GM18951 (cell line): ENCODE results near the gene LAMC3.
"Not testable (repeated sequence)": the region's sequence is repeated elsewhere in the genome, so short reads cannot be mapped to it uniquely, and the experiment has no call there.

Source experiments
- POLR2A ChIP-seq: IDR thresholded peaks from 4 replicates; pipeline ENCODE4 v1.6.1; 2011; ENCODE audit warnings: mild to moderate bottlenecking; ENCODE audit not compliant: insufficient read length, insufficient read depth; ENCODE audit errors: extremely low read depth
- in situ Hi-C: fragments of 300-500 bp; cut with MboI; formaldehyde crosslinking; loops from one replicate; pipeline ENCODE4 v1.12.0; 2022; ENCODE audit warnings: low sequenced_read_pairs, mixed read lengths, inconsistent platforms; ENCODE audit not compliant: unreplicated experiment

The LAMC3 gene

GRCh38 chr9:131027872-131028179 lies 18.9 kb downstream of the LAMC3 start:
- TF ChIP-seq POLR2A, result no peak
- in situ Hi-C loops, result no loop called here

GRCh38 chr9:131028221-131028884 lies 19.4 kb downstream of the LAMC3 start:
- TF ChIP-seq POLR2A, result no peak
- in situ Hi-C loops, result no loop called here

GRCh38 chr9:131028931-131029573 lies 20.1 kb downstream of the LAMC3 start:
- in situ Hi-C loops, result no loop called here
- TF ChIP-seq POLR2A, result no peak

GRCh38 chr9:131029574-131029952 lies 20.6 kb downstream of the LAMC3 start:
- no peak for TF ChIP-seq POLR2A
- in situ Hi-C loops, result no loop called here

GRCh38 chr9:131030239-131031004 lies 21.4 kb downstream of the LAMC3 start:
- no peak for TF ChIP-seq POLR2A
- in situ Hi-C loops, result no loop called here

- TF ChIP-seq POLR2A, result no peak
- in situ Hi-C loops, result no loop called here
These were observed 22.1 kb downstream of the LAMC3 start for GRCh38 chr9:131031005-131031641.

- TF ChIP-seq POLR2A, result no peak
- in situ Hi-C loops, result no loop called here
These were observed 22.6 kb downstream of the LAMC3 start for GRCh38 chr9:131031642-131032005.

GRCh38 chr9:131032384-131032783 lies 23.4 kb downstream of the LAMC3 start:
- TF ChIP-seq POLR2A, result no peak
- in situ Hi-C loops, result no loop called here

GRCh38 chr9:131033269-131034224 lies 24.6 kb downstream of the LAMC3 start:
- in situ Hi-C loops, result no loop called here
- no peak for TF ChIP-seq POLR2A

GRCh38 chr9:131034268-131034667 lies 25.3 kb downstream of the LAMC3 start:
- TF ChIP-seq POLR2A, result no peak
- in situ Hi-C loops, result no loop called here

- in situ Hi-C loops, result not testable (repeated sequence)
These were observed 25.8 kb downstream of the LAMC3 start for GRCh38 chr9:131034749-131035148.

GRCh38 chr9:131035548-131035947 lies 26.6 kb downstream of the LAMC3 start:
- TF ChIP-seq POLR2A, result no peak
- in situ Hi-C loops, result no loop called here

- in situ Hi-C loops, result no loop called here
- TF ChIP-seq POLR2A, result no peak
These were observed 27.1 kb downstream of the LAMC3 start for GRCh38 chr9:131036071-131036470.
